Endothelial cell of umbilical vein (primary cell): Measurements from ENCODE around the gene CEP250. TPM values are rescaled to one million over a fixed set of nuclear protein-coding genes. Genes with fewer than 3 reads are reported as not detected.
"Not testable (repeated sequence)": the region's sequence is repeated elsewhere in the genome, so short reads cannot be mapped to it uniquely, and the experiment has no call there.

Experiments used
- BruUV-seq: library from RNA; stranded (reverse); fragments of 400-500 nt; replicated peaks from 2 replicates; lab custom pipeline; 2021; lab: Mats Ljungman, UMichigan
- CTCF ChIA-PET: fragments of 300-600, 350-600 bp; sonication (Branson Sonifier 250); formaldehyde crosslinking; loops from one replicate; lab custom pipeline; 2021; ENCODE audit warnings: antibody characterized with exemption, inconsistent platforms; lab: Charles Lee
- POLR2A ChIA-PET: fragments of 300-600, 350-600 bp; sonication (Branson Sonifier 250); formaldehyde crosslinking; loops from one replicate; lab custom pipeline; 2021; ENCODE audit warnings: antibody characterized with exemption, inconsistent platforms; lab: Charles Lee
- DNase-seq: peaks from one replicate; pipeline ENCODE4 v3.0.0-alpha.2; 2011; ENCODE audit warnings: low read depth, low spot score
- FAIRE-seq: peaks from 2 replicates; lab custom pipeline; 2011; peaks lifted over from hg19 to GRCh38; lab: Jason Lieb, UNC
- H2AFZ ChIP-seq: 2 replicates; pipeline ENCODE4 v1.6.0; 2012; ENCODE audit warnings: low read depth, low read length, control low read depth, inconsistent platforms
- H3K27ac ChIP-seq: 2 replicates; pipeline ENCODE4 v1.5.1; 2011; ENCODE audit warnings: low read depth, mild to moderate bottlenecking, control low read depth, low read length, moderate library complexity; ENCODE audit not compliant: insufficient read depth
- H3K27me3 ChIP-seq, 2 experiments: 2 replicates each; pipeline versions ENCODE4 v1.6.0 to v1.6.1; 2011; ENCODE audit warnings: low read length in 2 of 2, mixed read lengths in 1 of 2; ENCODE audit not compliant: control insufficient read depth in 2 of 2, insufficient read depth in 2 of 2
- H3K36me3 ChIP-seq, 2 experiments: 2 replicates in 1 of 2; 3 replicates in 1 of 2; pipeline ENCODE4 v1.5.1; 2011; ENCODE audit warnings: low read length in 2 of 2, mild to moderate bottlenecking in 1 of 2, moderate library complexity in 1 of 2; ENCODE audit not compliant: control insufficient read depth in 2 of 2, insufficient read depth in 2 of 2; ENCODE audit errors: extremely low read depth in 1 of 2
- H3K4me1 ChIP-seq: 3 replicates; pipeline ENCODE4 v1.5.1; 2011; ENCODE audit warnings: mild to moderate bottlenecking, low read length; ENCODE audit not compliant: control insufficient read depth, insufficient read depth; ENCODE audit errors: extremely low read depth
- H3K4me2 ChIP-seq: 2 replicates; pipeline ENCODE4 v1.6.1; 2011; ENCODE audit warnings: low read length, control low read depth, mixed read lengths; ENCODE audit not compliant: insufficient read depth
- H3K4me3 ChIP-seq, 3 experiments: fragments of 200-600 bp in 1 of 3; sonication (generic), shearing (Covaris generic) in 1 of 3; replicated peaks in 1 of 3; 2 replicates each; pipeline ENCODE4 v1.5.1; 2011 to 2016; ENCODE audit warnings: control low read depth in 3 of 3, low read length in 3 of 3, mild to moderate bottlenecking in 2 of 3, inconsistent platforms in 1 of 3, low read depth in 1 of 3, moderate library complexity in 1 of 3; ENCODE audit not compliant: insufficient read depth in 1 of 3
- H3K79me2 ChIP-seq: 2 replicates; pipeline ENCODE4 v1.6.0; 2012; ENCODE audit warnings: low read length, inconsistent platforms; ENCODE audit not compliant: control insufficient read depth, insufficient read depth
- H3K9ac ChIP-seq: replicated peaks from 2 replicates; pipeline ENCODE3; 2011; ENCODE audit warnings: low read length, control low read depth; ENCODE audit not compliant: insufficient read depth; ENCODE audit errors: extremely low read depth
- H3K9me1 ChIP-seq: replicated peaks from 3 replicates; pipeline ENCODE4 v1.6.0; 2011; ENCODE audit warnings: mild to moderate bottlenecking, low read length; ENCODE audit not compliant: control insufficient read depth, insufficient read depth; ENCODE audit errors: extremely low read depth
- H3K9me3 ChIP-seq: replicated peaks from 2 replicates; pipeline ENCODE4 v1.5.1; 2012; ENCODE audit warnings: low read length, inconsistent platforms; ENCODE audit not compliant: control insufficient read depth, insufficient read depth
- H4K20me1 ChIP-seq: replicated peaks from 2 replicates; pipeline ENCODE3; 2011; ENCODE audit warnings: mild to moderate bottlenecking, low read length; ENCODE audit not compliant: control insufficient read depth, insufficient read depth; ENCODE audit errors: extremely low read depth
- EZH2 ChIP-seq: IDR thresholded peaks from 2 replicates; pipeline ENCODE4 v1.6.1; 2012; ENCODE audit warnings: borderline replicate concordance, low read depth, mild to moderate bottlenecking, moderate library complexity, low read length, inconsistent platforms; ENCODE audit not compliant: severe bottlenecking
- FOS ChIP-seq: IDR thresholded peaks from 2 replicates; pipeline ENCODE4 v1.6.1; 2011; ENCODE audit warnings: mild to moderate bottlenecking, low read length, moderate library complexity, borderline replicate concordance; ENCODE audit not compliant: insufficient read depth
- dilution Hi-C: fragments of 300-500 bp; cut with MboI; formaldehyde crosslinking; loops from one replicate; pipeline ENCODE4 v1.15.0; 2019; ENCODE audit warnings: low sequenced_read_pairs; ENCODE audit not compliant: extremely low pct_ligation_motif_present
- intact Hi-C: fragments of 100-400 bp; cut with micrococcal nuclease; formaldehyde crosslinking; loops from one replicate; pipeline ENCODE4 v1.10.0; 2022
- polyA plus RNA-seq, 4 experiments: library from polyadenylated mRNA; depleted of rRNA in 3 of 4; stranded (reverse) in 3 of 4; unstranded in 1 of 4; fragments of >200 nt; gene quantifications; 2 replicates each; pipeline versions ENCODE4 v1.2.1 to v1.2.3, GENCODE V29; 2011 to 2012; ENCODE audit warnings: missing spikeins in 1 of 4
- total RNA-seq: library from RNA; stranded (reverse); gene quantifications from 2 replicates; pipeline ENCODE4 v1.2.3, GENCODE V29; 2021
- TF ChIP-seq, protein P1 (sequence below): IDR thresholded peaks from 2 replicates; pipeline ENCODE4 v1.6.1; 2011; ENCODE audit not compliant: insufficient read depth, insufficient read length

CEP250 gene
- total and polyA plus RNA-seq, 2 donors (not counting 3 experiments of a cell fraction or from before 2014, with no cell fraction given) = 5.3 to 58.9 TPM

DNA sequence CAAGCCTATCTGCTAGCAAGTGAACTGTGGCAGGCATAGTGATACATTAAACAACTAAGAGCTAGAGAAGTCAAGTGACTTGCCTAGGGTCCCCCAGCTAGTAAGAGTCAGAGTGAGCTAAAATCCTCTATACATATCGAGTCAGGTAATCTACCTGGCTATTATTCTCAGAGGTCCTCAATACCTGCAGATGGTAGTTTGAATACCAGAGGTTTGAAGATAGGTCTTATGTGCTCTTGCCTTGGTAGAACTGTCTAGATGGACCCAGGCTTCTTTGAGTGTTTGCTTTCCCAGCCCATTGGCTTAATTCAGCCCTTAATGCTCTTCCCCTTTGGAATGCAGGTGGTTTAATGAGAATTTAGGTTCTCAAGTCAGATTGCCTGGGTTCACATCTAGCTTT, 87.6 kb downstream of the CEP250 start:
- CTCF ChIA-PET = interaction anchor here (1.1 to 1.5 kb wide), 2 partner anchors 11 to 88 kb away, joined by 3 read pairs; partner anchors contain the start of gene CEP250

DNA sequence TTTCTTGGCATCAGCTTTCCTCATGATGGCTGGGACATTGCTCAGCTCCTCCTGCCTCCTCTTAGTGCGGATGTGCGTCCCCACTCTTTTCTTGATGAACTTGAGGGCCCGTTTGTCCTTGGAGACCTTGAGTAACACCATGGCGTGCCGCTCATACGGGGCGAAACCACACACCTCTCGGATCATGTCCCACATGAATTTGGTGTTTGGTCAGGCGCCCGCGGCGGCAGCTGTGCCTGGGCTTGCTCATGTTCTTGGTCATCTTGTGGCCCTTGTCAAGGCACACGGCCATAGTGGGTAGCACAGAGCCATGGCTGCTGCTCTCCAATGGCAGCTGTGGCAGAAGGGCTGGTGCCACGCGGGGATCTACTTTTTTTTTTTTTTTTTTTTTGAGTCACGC, 89.0 kb downstream of the CEP250 start:
- Histone ChIP-seq H3K27ac (no peak overlapping the region), H4K20me1 (no peaks in the 10 kb centered on the region), H3K9me3 (no peaks in the 10 kb centered on the region), H3K4me1 (peaks cover 4% of the 10 kb centered on the region), H3K9me1 (no peaks in the 10 kb centered on the region), H3K9ac (no peak overlapping the region), H3K27me3 (no peaks in the 10 kb centered on the region), H2AFZ (no peak overlapping the region), H3K4me3 (no peak overlapping the region), H3K36me3 (peaks cover 7 to 10% of the 10 kb centered on the region in 2 experiments), H3K4me2 (no peak overlapping the region), H3K79me2 (peaks cover 2% of the 10 kb centered on the region)
- no peak for FAIRE-seq
- dilution Hi-C loops = no loop called here
- no peak for DNase-seq
- no TSS peak for BruUV-seq
- CTCF ChIA-PET = no interaction called here
- TF ChIP-seq, protein P1, sequence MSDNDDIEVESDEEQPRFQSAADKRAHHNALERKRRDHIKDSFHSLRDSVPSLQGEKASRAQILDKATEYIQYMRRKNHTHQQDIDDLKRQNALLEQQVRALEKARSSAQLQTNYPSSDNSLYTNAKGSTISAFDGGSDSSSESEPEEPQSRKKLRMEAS = no peak
- TF ChIP-seq EZH2 = no peak
- intact Hi-C loops = loop anchor here (5.0 kb wide), 1 partner anchor 73 kb away; the partner anchor contains the start of gene SPAG4
- POLR2A ChIA-PET = no interaction called here

More for the DNA sequence above, 87.6 kb downstream of the CEP250 start:
- no peak overlapping the region for H3K9ac ChIP-seq
- intact Hi-C loops = loop anchor here (5.0 kb wide), 1 partner anchor 74 kb away; the partner anchor contains the start of gene SPAG4
- TF ChIP-seq EZH2 (no peak), FOS (no peak)
- peak overlapping the region; percentile 28 for H3K4me2 ChIP-seq
- no peaks in the 10 kb centered on the region for H3K27me3 ChIP-seq
- H3K27ac ChIP-seq = no peak overlapping the region
- H3K79me2 ChIP-seq = peaks cover 2% of the 10 kb centered on the region
- POLR2A ChIA-PET = interaction anchor here (1.1 kb wide), 1 partner anchor 199 kb away, joined by 3 read pairs; the partner anchor contains the start of gene RBM39
- peaks cover 0 to 4% of the 10 kb centered on the region in 2 experiments for H3K36me3 ChIP-seq
- dilution Hi-C loops = no loop called here
- FAIRE-seq (no peak), DNase-seq (no peak)
- no peak overlapping the region for H3K4me3 ChIP-seq
- H3K9me3 ChIP-seq = no peaks in the 10 kb centered on the region
- no peaks in the 10 kb centered on the region for H4K20me1 ChIP-seq
- no peak overlapping the region for H2AFZ ChIP-seq
- no TSS peak for BruUV-seq
- no peaks in the 10 kb centered on the region for H3K9me1 ChIP-seq
- peaks cover 4% of the 10 kb centered on the region for H3K4me1 ChIP-seq

DNA sequence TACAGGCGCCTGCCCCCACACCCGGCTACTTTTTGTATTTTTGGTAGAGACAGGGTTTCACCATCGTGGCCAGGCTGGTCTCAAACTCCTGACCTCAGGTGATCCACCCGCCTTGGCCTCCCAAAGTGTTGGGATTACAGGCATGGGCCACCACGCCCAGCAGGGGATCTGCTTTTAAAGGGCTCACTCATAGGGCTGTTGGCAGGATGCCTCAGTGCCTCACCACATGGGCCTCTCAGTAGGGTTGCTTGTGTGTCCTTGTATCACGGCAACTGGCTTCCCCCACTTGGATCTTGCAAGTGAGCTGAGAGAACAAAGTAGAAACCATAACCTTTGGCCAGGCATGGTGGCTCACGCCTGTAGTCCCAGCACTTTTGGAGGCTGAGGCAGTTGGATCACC, 89.5 kb downstream of the CEP250 start:
- H3K27me3 ChIP-seq, H3K9me3 ChIP-seq, H2AFZ ChIP-seq, H3K4me1 ChIP-seq, H3K27ac ChIP-seq, DNase-seq, H3K4me3 ChIP-seq, H3K9me1 ChIP-seq, POLR2A ChIA-PET, H4K20me1 ChIP-seq, H3K79me2 ChIP-seq, CTCF ChIA-PET, H3K9ac ChIP-seq, H3K4me2 ChIP-seq, dilution Hi-C loops, FAIRE-seq, BruUV-seq: not testable (repeated sequence)
- peaks cover 7 to 10% of the 10 kb centered on the region in 2 experiments for H3K36me3 ChIP-seq
- intact Hi-C loops = loop anchor here (5.0 kb wide), 1 partner anchor 72 kb away; the partner anchor contains the start of gene SPAG4
